ENCODE results near the gene SCN8A.

SCN8A gene

GRCh38 chr12:51722431-51722830, 131.4 kb downstream of the SCN8A start:
- DNase-seq, result no peak

- no peak for DNase-seq
These were observed 135.1 kb downstream of the SCN8A start for GRCh38 chr12:51726161-51726560.

- DNase-seq, result no peak
These were observed 135.9 kb downstream of the SCN8A start for GRCh38 chr12:51726931-51727330.

- no peak for DNase-seq
These were observed 138.3 kb downstream of the SCN8A start for GRCh38 chr12:51729331-51729730.

- no peak for DNase-seq
These were observed 139.7 kb downstream of the SCN8A start for GRCh38 chr12:51730745-51731144.

GRCh38 chr12:51740536-51740935, 149.5 kb downstream of the SCN8A start:
- no peak for DNase-seq

- no peak for DNase-seq
These were observed 153.2 kb downstream of the SCN8A start for GRCh38 chr12:51744235-51744634.

GRCh38 chr12:51744957-51745356, 153.9 kb downstream of the SCN8A start:
- DNase-seq, result no peak

GRCh38 chr12:51746416-51746815, 155.4 kb downstream of the SCN8A start:
- no peak for DNase-seq

GRCh38 chr12:51748235-51748634, 157.2 kb downstream of the SCN8A start:
- no peak for DNase-seq

GRCh38 chr12:51749206-51749985, 158.4 kb downstream of the SCN8A start:
- DNase-seq, result no peak

- no peak for DNase-seq
These were observed 158.9 kb downstream of the SCN8A start for GRCh38 chr12:51749986-51750317.

- no peak for DNase-seq
These were observed 160.6 kb downstream of the SCN8A start for GRCh38 chr12:51751661-51752060.

- DNase-seq, result no peak
These were observed 161.3 kb downstream of the SCN8A start for GRCh38 chr12:51752234-51752889.

GRCh38 chr12:51753980-51754675, 163.1 kb downstream of the SCN8A start:
- DNase-seq, result no peak

- DNase-seq, result no peak
These were observed 164.2 kb downstream of the SCN8A start for GRCh38 chr12:51755251-51755650.

GRCh38 chr12:51759175-51759574, 168.1 kb downstream of the SCN8A start:
- DNase-seq, result no peak

- DNase-seq, result no peak
These were observed 168.7 kb downstream of the SCN8A start for GRCh38 chr12:51759695-51760094.

- no peak for DNase-seq
These were observed 169.2 kb downstream of the SCN8A start for GRCh38 chr12:51760231-51760630.

- DNase-seq, result no peak
These were observed 172.7 kb downstream of the SCN8A start for GRCh38 chr12:51763743-51764142.

GRCh38 chr12:51766067-51766676, 175.1 kb downstream of the SCN8A start:
- no peak for DNase-seq

GRCh38 chr12:51771008-51771407, 180.0 kb downstream of the SCN8A start:
- DNase-seq, result no peak

GRCh38 chr12:51773145-51773869, 182.3 kb downstream of the SCN8A start:
- DNase-seq, result no peak

All from NCI-H2029 (cell line).